SK-N-SH treated with all-trans-retinoic acid at 6 μM for 48 hours (cell line): Measurements from ENCODE around the gene SPACA9.

ENCODE experiments used
- ATAC-seq: fragments of 200-7000 bp; cut with Tn5 transposase; 3 replicates; pipeline ENCODE4 v1.9.1; 2020; ENCODE audit warnings: mild to moderate bottlenecking, moderate library complexity
- BACH2 ChIP-seq: fragments of 250-450 bp; sonication (Bioruptor Pico); IDR thresholded peaks from 2 replicates; pipeline ENCODE4 v1.9.0; 2021; ENCODE audit warnings: mild to moderate bottlenecking, borderline replicate concordance
- CSDC2 ChIP-seq: fragments of 250-450 bp; sonication (Bioruptor Pico); IDR thresholded peaks from 2 replicates; pipeline ENCODE4 v1.5.0; 2020; ENCODE audit warnings: mild to moderate bottlenecking, moderate library complexity
- CSRNP3 ChIP-seq: fragments of 250-450 bp; sonication (Bioruptor Pico); IDR thresholded peaks from 2 replicates; pipeline ENCODE4 v1.5.1; 2021; ENCODE audit warnings: mild to moderate bottlenecking, moderate library complexity
- GLIS3 ChIP-seq: fragments of 250-450 bp; sonication (Bioruptor Pico); IDR thresholded peaks from 2 replicates; pipeline ENCODE4 v1.5.0; 2020; ENCODE audit warnings: mild to moderate bottlenecking, moderate library complexity
- ISL1 ChIP-seq: fragments of 250-450 bp; sonication (Bioruptor Pico); IDR thresholded peaks from 2 replicates; pipeline ENCODE4 v2.1.2; 2022; ENCODE audit warnings: mild to moderate bottlenecking, moderate library complexity
- OSR1 ChIP-seq: fragments of 250-450 bp; sonication (Bioruptor Pico); IDR thresholded peaks from 2 replicates; pipeline ENCODE4 v1.8.0; 2022; ENCODE audit warnings: moderate library complexity, mild to moderate bottlenecking, inconsistent platforms
- PATZ1 ChIP-seq: fragments of 250-450 bp; sonication (Bioruptor Pico); IDR thresholded peaks from 2 replicates; pipeline ENCODE4 v1.8.0; 2020; ENCODE audit warnings: mild to moderate bottlenecking, moderate library complexity, borderline replicate concordance
- PPARA ChIP-seq: fragments of 250-450 bp; sonication (Bioruptor Pico); IDR thresholded peaks from 2 replicates; pipeline ENCODE4 v1.5.0; 2020; ENCODE audit warnings: mild to moderate bottlenecking, borderline replicate concordance
- RARB ChIP-seq: fragments of 250-450 bp; sonication (Bioruptor Pico); IDR thresholded peaks from 2 replicates; pipeline ENCODE4 v1.8.0; 2021; ENCODE audit warnings: mild to moderate bottlenecking, moderate library complexity
- SNAI2 ChIP-seq: fragments of 250-450 bp; sonication (Bioruptor Pico); IDR thresholded peaks from 2 replicates; pipeline ENCODE4 v1.5.0; 2020; ENCODE audit warnings: mild to moderate bottlenecking, moderate library complexity
- TCF4 ChIP-seq: fragments of 250-450 bp; sonication (Bioruptor Pico); IDR thresholded peaks from 2 replicates; pipeline ENCODE4 v1.8.0; 2021; ENCODE audit warnings: mild to moderate bottlenecking, moderate library complexity, borderline replicate concordance
- TOX ChIP-seq: fragments of 250-450 bp; sonication (Bioruptor Pico); IDR thresholded peaks from 2 replicates; pipeline ENCODE4 v1.8.0; 2021; ENCODE audit warnings: mild to moderate bottlenecking, moderate library complexity, borderline replicate concordance
- ZC3H10 ChIP-seq: fragments of 250-450 bp; sonication (Bioruptor Pico); IDR thresholded peaks from 2 replicates; pipeline ENCODE4 v1.5.1; 2021; ENCODE audit warnings: mild to moderate bottlenecking, moderate library complexity
- ZFP3 ChIP-seq: fragments of 250-450 bp; sonication (Bioruptor Pico); IDR thresholded peaks from 2 replicates; pipeline ENCODE4 v1.5.0; 2020; ENCODE audit warnings: mild to moderate bottlenecking, moderate library complexity
- ZFP30 ChIP-seq: fragments of 450-650 bp; formaldehyde crosslinking; IDR thresholded peaks from 2 replicates; pipeline ENCODE4 v1.5.0; 2022; ENCODE audit warnings: mild to moderate bottlenecking, moderate library complexity
- ZNF565 ChIP-seq: fragments of 450-650 bp; formaldehyde crosslinking; conservative IDR thresholded peaks from 2 replicates; pipeline ENCODE4 v1.5.0; 2020; ENCODE audit warnings: low read depth, mild to moderate bottlenecking, moderate library complexity
- ZNF70 ChIP-seq: fragments of 450-650 bp; formaldehyde crosslinking; IDR thresholded peaks from 2 replicates; pipeline ENCODE4 v1.5.0; 2020; ENCODE audit warnings: mild to moderate bottlenecking, moderate library complexity
- ZNF8 ChIP-seq: fragments of 450-650 bp; formaldehyde crosslinking; IDR thresholded peaks from 2 replicates; pipeline ENCODE4 v1.5.0; 2020; ENCODE audit warnings: mild to moderate bottlenecking, moderate library complexity
- TF ChIP-seq, protein P1 (sequence below): fragments of 250-450 bp; sonication (Bioruptor Pico); IDR thresholded peaks from 2 replicates; pipeline ENCODE4 v1.5.0; 2020; ENCODE audit warnings: mild to moderate bottlenecking, moderate library complexity
- TF ChIP-seq, protein P2 (sequence below): fragments of 250-450 bp; sonication (Bioruptor Pico); IDR thresholded peaks from 2 replicates; pipeline ENCODE4 v1.8.0; 2021; ENCODE audit warnings: low read depth, mild to moderate bottlenecking, moderate library complexity, borderline replicate concordance

SPACA9 gene

GRCh38 chr9:132854832-132855231 is 23.9 kb upstream of the SPACA9 start (continued):
- TF ChIP-seq, protein P1, sequence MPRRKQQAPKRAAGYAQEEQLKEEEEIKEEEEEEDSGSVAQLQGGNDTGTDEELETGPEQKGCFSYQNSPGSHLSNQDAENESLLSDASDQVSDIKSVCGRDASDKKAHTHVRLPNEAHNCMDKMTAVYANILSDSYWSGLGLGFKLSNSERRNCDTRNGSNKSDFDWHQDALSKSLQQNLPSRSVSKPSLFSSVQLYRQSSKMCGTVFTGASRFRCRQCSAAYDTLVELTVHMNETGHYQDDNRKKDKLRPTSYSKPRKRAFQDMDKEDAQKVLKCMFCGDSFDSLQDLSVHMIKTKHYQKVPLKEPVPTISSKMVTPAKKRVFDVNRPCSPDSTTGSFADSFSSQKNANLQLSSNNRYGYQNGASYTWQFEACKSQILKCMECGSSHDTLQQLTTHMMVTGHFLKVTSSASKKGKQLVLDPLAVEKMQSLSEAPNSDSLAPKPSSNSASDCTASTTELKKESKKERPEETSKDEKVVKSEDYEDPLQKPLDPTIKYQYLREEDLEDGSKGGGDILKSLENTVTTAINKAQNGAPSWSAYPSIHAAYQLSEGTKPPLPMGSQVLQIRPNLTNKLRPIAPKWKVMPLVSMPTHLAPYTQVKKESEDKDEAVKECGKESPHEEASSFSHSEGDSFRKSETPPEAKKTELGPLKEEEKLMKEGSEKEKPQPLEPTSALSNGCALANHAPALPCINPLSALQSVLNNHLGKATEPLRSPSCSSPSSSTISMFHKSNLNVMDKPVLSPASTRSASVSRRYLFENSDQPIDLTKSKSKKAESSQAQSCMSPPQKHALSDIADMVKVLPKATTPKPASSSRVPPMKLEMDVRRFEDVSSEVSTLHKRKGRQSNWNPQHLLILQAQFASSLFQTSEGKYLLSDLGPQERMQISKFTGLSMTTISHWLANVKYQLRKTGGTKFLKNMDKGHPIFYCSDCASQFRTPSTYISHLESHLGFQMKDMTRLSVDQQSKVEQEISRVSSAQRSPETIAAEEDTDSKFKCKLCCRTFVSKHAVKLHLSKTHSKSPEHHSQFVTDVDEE (CRISPR knock-in tag) = no peak
- TF ChIP-seq GLIS3 (CRISPR knock-in tag) = no peak
- no peak for TF ChIP-seq TOX

DNA sequence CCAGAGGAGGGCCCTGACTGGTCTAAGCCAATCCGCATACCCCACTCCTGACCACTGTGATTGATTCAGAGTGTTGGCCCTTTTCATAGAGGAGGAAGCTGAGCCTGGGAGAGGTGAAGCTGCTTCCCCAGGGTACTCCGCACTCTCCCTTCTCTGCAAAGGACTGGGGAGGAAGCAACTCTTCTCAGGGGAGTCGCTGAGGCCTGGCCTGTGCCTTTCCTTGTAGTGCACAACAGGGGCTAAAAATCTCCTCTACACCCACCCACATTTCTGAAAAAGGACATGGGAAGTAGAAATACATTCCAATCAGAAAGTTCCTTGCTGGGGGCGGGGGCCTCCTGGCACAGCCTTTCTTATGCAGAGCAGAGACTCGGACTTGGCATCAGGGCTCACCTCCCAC is 22.8 kb upstream of the SPACA9 start:
- TF ChIP-seq BACH2 (CRISPR knock-in tag) = no peak
- no peak for TF ChIP-seq CSDC2
- no peak for TF ChIP-seq TOX
- ATAC-seq = no peak; the same call in 2 of the 3 replicates

- ATAC-seq = no peak
Measured at GRCh38 chr9:132857031-132857430, 21.7 kb upstream of the SPACA9 start.

GRCh38 chr9:132857616-132858342 is 20.9 kb upstream of the SPACA9 start:
- TF ChIP-seq ZNF8 (CRISPR knock-in tag) (no peak), ZFP30 (CRISPR knock-in tag) (no peak), ZNF70 (no peak), OSR1 (CRISPR knock-in tag) (no peak), ZFP3 (no peak), PPARA (CRISPR knock-in tag) (no peak), GLIS3 (CRISPR knock-in tag) (no peak), CSDC2 (no peak)
- ATAC-seq = no peak; the same call in 2 of the 3 replicates

More at GRCh38 chr9:132857031-132857430, 21.7 kb upstream of the SPACA9 start:
- TF ChIP-seq RARB (CRISPR knock-in tag) (no peak), CSDC2 (no peak), ZNF70 (no peak), ZNF565 (CRISPR knock-in tag) (no peak), PATZ1 (CRISPR knock-in tag) (no peak), SNAI2 (CRISPR knock-in tag) (no peak), ZFP3 (no peak)

DNA sequence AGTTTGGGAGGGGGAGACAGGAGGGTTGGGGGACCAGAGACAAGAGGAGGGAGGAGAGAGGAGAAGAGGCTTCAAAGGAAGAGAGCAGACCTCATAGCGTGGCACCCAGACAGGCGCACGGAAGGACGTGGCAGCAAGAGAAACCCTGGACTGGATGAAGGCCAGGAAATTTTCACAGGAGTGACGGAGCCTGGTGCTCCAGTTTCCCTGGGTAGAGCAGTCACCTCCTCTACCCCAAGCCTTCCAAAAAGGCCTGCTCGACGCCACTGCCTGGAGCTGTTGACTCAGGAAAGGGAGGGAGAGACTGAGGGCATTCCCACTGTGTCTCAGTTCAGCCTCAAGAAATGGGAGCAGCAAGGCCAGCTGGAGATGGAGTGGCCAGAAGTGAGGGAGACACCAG is 19.9 kb upstream of the SPACA9 start:
- ATAC-seq = no peak
- TF ChIP-seq, protein P2, sequence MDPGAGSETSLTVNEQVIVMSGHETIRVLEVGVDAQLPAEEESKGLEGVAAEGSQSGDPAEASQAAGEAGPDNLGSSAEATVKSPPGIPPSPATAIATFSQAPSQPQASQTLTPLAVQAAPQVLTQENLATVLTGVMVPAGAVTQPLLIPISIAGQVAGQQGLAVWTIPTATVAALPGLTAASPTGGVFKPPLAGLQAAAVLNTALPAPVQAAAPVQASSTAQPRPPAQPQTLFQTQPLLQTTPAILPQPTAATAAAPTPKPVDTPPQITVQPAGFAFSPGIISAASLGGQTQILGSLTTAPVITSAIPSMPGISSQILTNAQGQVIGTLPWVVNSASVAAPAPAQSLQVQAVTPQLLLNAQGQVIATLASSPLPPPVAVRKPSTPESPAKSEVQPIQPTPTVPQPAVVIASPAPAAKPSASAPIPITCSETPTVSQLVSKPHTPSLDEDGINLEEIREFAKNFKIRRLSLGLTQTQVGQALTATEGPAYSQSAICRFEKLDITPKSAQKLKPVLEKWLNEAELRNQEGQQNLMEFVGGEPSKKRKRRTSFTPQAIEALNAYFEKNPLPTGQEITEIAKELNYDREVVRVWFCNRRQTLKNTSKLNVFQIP (CRISPR knock-in tag) = no peak
- TF ChIP-seq RARB (CRISPR knock-in tag) (no peak), ISL1 (CRISPR knock-in tag) (no peak), ZFP3 (no peak), PPARA (CRISPR knock-in tag) (no peak), SNAI2 (CRISPR knock-in tag) (no peak), ZNF8 (CRISPR knock-in tag) (no peak), OSR1 (CRISPR knock-in tag) (no peak), ZNF70 (no peak), ZNF565 (CRISPR knock-in tag) (no peak), TOX (no peak), CSRNP3 (CRISPR knock-in tag) (no peak), ZC3H10 (CRISPR knock-in tag) (no peak), TCF4 (CRISPR knock-in tag) (no peak), BACH2 (CRISPR knock-in tag) (no peak), ZFP30 (CRISPR knock-in tag) (no peak)
- TF ChIP-seq, protein P1 (CRISPR knock-in tag) = no peak
- TF ChIP-seq, all 23 proteins: peak for 0
